NCI-H524 treated with DMSO at 0.1 percent for 48 hours (cell line): ENCODE data around the gene SAMD10.
"Not testable (repeated sequence)": the region's sequence is repeated elsewhere in the genome, so short reads cannot be mapped to it uniquely, and the experiment has no call there.

Experiments
- DNase-seq: peaks from one replicate; lab custom pipeline; 2025; lab: John Stamatoyannopoulos, UW

Gene SAMD10

DNA sequence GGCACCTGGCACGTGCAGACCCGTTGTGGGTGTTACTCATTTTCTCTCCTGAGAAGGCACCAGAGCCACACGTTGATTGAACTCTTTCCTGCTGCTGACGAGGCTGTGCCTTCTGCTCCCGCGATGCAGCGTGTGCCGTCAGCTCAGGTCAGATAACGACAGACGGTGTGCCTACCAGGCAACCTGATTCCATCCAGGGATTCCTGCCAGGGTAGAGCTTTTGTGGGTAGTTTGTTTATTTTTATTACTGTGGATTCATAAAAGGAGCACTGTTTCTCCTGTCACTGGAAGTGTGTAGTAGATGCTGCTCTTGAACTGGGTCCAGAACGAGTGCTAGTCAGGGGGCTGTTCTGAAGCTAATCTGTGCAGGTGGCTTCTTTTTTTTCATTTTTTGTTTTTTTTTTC, 22.2 kb upstream of the SAMD10 start:
- DNase-seq, result no peak

DNA sequence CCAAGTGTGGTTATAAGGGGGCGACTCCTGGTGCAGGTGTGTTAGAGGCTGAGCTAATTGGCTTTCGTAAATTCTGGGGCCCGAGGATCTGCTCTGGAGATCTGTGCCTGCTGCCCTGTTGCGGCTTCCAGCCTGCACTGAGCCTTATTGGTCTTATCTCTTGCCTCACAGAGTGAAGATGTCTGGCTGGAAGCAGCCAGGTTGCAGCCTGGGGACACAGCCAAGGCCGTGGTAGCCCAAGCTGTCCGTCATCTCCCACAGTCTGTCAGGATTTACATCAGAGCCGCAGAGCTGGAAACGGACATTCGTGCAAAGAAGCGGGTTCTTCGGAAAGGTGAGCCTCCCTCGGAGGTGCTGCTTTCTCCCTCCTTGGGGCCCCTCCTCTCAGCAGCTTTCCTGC, 21.5 kb upstream of the SAMD10 start:
- no peak for DNase-seq

GRCh38 chr20:63982937-63983336, 3.5 kb upstream of the SAMD10 start:
- DNase-seq, result no peak

GRCh38 chr20:63980806-63981728, 1.6 kb upstream of the SAMD10 start, which contains the start of gene PRPF6:
Gene PRPF6 (plus strand): TSS chr20:63981132. CDS start chr20:63981246, 114 bp downstream.
- peak; percentile 68 for DNase-seq

- no peak for DNase-seq
Measured at GRCh38 chr20:63980317-63980805, 919 bp upstream of the SAMD10 start.

DNA sequence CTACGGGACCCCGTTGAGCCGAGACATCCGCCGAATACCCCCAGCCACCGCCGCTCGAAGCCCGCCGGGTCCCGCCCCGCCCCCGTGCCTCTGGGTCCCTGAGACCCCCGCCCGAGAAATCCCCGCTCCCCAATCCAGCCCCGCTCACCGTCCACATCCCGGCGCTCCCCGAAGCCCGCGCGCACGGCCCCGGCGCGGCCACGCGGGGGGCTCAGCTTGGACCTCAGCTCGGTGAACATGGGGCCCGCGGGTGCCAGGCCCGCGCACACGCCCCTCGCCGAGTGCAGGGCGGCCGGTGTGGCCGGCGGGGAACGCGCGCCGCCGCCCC, 249 bp downstream of the SAMD10 start:
- no peak for DNase-seq

GRCh38 chr20:63978319-63979228, 868 bp downstream of the SAMD10 start:
- no peak for DNase-seq

DNA sequence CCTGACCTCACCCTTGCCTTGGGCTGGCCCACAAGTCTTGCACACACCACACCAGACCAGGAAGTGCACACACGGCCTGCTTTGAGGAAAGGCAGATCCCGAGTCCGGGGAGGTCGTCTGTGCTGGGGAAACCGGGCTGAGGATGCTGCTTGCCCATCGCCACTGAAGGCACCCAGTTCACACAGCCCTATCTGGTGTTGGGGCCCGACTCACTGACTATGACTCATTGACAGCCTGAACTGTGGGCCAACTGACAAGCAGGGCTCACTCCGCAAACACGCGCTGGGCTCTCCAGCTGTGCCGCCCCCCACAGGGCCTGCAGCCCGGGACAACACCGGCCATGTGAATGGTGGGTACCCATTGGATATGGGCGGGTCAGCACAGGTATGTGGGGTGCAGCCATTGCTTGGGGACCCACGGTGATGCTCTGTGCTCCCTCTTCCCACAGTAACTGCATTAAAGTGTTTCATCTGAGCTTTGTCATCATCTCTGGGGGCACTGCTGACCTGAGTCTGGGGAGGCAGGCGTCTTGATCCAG, 1.6 kb downstream of the SAMD10 start:
- DNase-seq, result no peak

- no peak for DNase-seq
Measured at GRCh38 chr20:63976980-63977738, 2.3 kb downstream of the SAMD10 start.

DNA sequence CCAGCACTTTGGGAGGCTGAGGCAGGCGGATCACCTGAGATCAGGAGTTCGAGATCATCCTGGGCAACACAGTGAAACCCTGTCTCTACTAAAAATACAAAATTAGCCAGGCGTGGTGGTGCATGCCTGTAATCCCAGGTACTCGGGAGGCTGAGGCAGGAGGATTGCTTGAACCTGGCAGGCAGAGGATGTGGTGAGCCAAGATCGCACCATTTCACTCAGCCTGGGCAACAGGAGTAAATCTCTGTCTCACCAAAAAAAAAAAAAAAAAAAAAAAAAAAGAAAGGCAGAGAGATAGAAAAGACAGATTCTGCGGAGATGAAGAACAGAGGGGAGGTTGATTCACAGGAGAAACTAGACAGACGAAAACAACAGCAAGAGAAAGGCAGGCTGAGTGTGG, 2.9 kb downstream of the SAMD10 start:
- not testable (repeated sequence) for DNase-seq

GRCh38 chr20:63974402-63975200, 4.8 kb downstream of the SAMD10 start:
- no peak for DNase-seq

GRCh38 chr20:63973636-63974401, 5.6 kb downstream of the SAMD10 start:
- no peak for DNase-seq

- no peak for DNase-seq
Measured at GRCh38 chr20:63973160-63973479, 6.3 kb downstream of the SAMD10 start.

DNA sequence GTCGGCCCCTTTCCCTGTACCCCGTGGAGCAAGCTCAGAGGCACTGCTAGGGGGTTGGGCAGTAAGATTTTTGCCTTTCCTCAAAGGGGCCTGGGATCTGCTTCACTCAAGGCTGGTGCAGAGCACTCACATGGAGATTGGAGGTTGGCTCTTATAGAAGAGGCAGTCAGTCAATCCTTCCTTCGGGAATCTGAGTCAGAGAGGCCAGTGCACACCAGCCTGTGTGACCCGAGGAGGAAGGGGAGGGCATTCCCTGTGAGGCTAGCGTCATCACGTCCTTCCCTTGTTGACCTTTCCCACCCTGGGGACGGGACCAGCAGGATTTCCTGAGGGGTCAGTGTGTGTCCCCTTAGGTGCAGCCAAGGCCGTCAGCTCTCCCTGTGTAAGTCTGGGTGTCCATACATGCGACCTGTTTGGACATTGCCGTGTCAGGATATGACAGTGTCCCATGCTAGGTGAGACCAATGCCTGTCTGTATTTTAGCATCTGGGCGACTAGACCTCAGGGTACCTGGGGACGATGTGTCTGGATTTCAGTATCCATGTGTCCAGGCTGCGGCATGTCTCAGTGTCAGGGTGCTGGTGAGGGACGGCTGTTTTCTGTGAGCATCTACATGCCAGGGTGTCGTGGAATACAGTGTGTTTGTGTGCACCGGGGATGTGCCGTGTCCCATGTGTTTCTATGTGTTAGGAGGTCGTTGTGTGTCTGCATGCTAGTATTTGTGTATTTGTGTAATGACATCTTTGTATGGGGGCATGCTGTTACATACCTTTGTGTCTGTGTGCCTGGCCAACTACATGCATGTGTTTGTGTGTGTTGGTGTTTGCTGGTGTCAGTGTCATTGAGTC, 6.9 kb downstream of the SAMD10 start:
- DNase-seq, result no peak

DNA sequence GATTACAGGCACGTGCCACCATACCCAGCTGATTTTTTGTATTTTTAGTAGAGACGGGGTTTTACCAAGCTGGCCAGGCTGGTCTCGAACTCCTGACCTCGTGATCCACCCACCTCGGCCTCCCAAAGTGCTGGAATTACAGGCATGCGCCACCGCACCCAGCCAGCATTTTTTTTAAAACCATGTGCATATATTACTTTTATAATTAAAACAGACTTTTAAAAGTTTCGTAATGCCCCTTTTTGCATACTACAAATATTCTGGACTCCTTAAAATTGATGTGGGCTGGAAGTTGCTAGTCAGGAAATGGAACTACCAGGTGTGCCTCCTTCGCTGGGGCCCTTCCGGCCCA, 7.5 kb downstream of the SAMD10 start:
- DNase-seq, result not testable (repeated sequence)

DNA sequence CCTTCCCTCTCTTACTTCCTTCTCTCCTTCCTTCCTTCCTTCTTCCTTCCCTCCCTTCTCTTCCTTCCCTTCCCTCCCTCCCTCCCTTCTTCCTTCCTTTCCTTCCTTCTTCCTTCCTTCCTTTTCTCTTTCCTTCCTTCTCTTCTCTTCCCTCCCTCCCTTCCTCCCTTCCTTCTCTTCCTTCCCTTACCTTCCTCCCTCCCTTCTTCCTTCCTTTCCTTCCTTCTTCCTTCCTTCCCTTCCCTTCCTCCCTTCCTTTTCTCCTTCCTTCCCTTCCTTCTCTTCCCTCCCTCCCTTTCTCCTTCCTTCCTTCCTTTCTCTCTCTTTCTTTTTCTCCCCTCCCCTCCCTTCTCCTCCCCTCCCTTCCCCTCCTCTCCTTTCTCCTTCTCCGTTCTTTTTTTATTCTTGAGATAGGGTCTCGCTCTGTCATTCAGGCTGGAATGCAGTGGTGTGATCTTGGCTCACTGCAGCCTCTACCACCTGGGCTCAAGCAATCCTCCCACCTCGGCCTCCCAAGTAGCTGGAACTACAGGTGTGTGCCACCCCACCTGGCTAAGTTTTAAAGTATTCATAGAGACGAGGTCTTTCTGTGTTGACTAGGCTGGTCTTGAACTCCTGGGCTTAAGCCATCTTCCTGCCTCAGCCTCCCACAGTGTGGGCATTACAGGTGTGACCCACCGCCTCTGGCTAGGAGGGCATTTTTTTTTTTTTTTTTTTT, 8.6 kb downstream of the SAMD10 start:
- no peak for DNase-seq

GRCh38 chr20:63969838-63970713, 9.4 kb downstream of the SAMD10 start, which contains the start of gene ZNF512B:
Gene ZNF512B (minus strand): TSS chr20:63969930. CDS start chr20:63967950, 1,980 bp downstream.
- no peak for DNase-seq
